GM12875 (cell line): ENCODE results near the gene GALNT18.

Experiments
- H3K4me3 ChIP-seq: one replicate; pipeline ENCODE4 v1.5.1; 2011; ENCODE audit warnings: low read depth, low read length, control low read depth
- CTCF ChIP-seq: IDR thresholded peaks from 2 replicates; pipeline ENCODE4 v1.5.1; 2011; ENCODE audit warnings: low read depth, mild to moderate bottlenecking, control low read depth, inconsistent platforms, low read length, moderate library complexity, borderline replicate concordance; ENCODE audit not compliant: insufficient read depth

GALNT18 gene

GRCh38 chr11:11641581-11641980, 19.8 kb upstream of the GALNT18 start:
- no peak overlapping the region for H3K4me3 ChIP-seq
- TF ChIP-seq CTCF = no peak

GRCh38 chr11:11640996-11641395, 19.2 kb upstream of the GALNT18 start:
- no peak overlapping the region for H3K4me3 ChIP-seq
- no peak for TF ChIP-seq CTCF

- H3K4me3 ChIP-seq = no peak overlapping the region
- no peak for TF ChIP-seq CTCF
These were observed 18.3 kb upstream of the GALNT18 start for GRCh38 chr11:11640152-11640551.

- H3K4me3 ChIP-seq = no peak overlapping the region
- TF ChIP-seq CTCF = no peak
These were observed 14.9 kb upstream of the GALNT18 start for GRCh38 chr11:11636671-11637070.

GRCh38 chr11:11635443-11635842, 13.6 kb upstream of the GALNT18 start:
- TF ChIP-seq CTCF = no peak
- no peak overlapping the region for H3K4me3 ChIP-seq

GRCh38 chr11:11629368-11629767, 7.6 kb upstream of the GALNT18 start:
- H3K4me3 ChIP-seq = no peak overlapping the region
- no peak for TF ChIP-seq CTCF

- TF ChIP-seq CTCF = no peak
- no peak overlapping the region for H3K4me3 ChIP-seq
These were observed 6.8 kb upstream of the GALNT18 start for GRCh38 chr11:11628651-11629050.
